ENCODE measurements around the gene SERPINB4. TPM values are rescaled to one million over a fixed set of nuclear protein-coding genes. Genes with fewer than 3 reads are reported as not detected.

SERPINB4 gene
- total RNA-seq, 2 experiments from 2014 or later = not detected

- DNase-seq (no peak), ATAC-seq (no peak)
- Mint-ChIP-seq H3K4me3 (no peak overlapping the region), H3K36me3 (ENCODE audit: low read depth) (no peaks in the 10 kb centered on the region), H3K9me3 (peaks cover 7% of the 10 kb centered on the region), H3K4me1 (ENCODE audit: low read depth) (no peaks in the 10 kb centered on the region), H3K27me3 (no peaks in the 10 kb centered on the region), H3K27ac (no peak overlapping the region)
- ChIA-PET CTCF (no interaction called here), POLR2A (no interaction called here)
- TF ChIP-seq CTCF (IDR thresholded peaks at IDR 0.05) = no peak
- intact Hi-C loops (cut with micrococcal nuclease) = no loop called here
Measured at GRCh38 chr18:63617915-63618234, 26.2 kb downstream of the SERPINB4 start.

- Mint-ChIP-seq H3K27ac (no peak overlapping the region), H3K9me3 (peaks cover 5% of the 10 kb centered on the region), H3K27me3 (no peaks in the 10 kb centered on the region), H3K36me3 (ENCODE audit: low read depth) (no peaks in the 10 kb centered on the region), H3K4me3 (no peak overlapping the region), H3K4me1 (ENCODE audit: low read depth) (no peaks in the 10 kb centered on the region)
- TF ChIP-seq CTCF (IDR thresholded peaks at IDR 0.05) = no peak
- ATAC-seq (no peak), DNase-seq (no peak)
- CTCF ChIA-PET = no interaction called here
- POLR2A ChIA-PET = no interaction called here
- intact Hi-C loops (cut with micrococcal nuclease) = no loop called here
Measured at GRCh38 chr18:63617049-63617914, 26.8 kb downstream of the SERPINB4 start.

- Mint-ChIP-seq H3K4me3 (no peak overlapping the region), H3K27ac (no peak overlapping the region), H3K36me3 (ENCODE audit: low read depth) (no peaks in the 10 kb centered on the region), H3K9me3 (no peaks in the 10 kb centered on the region), H3K4me1 (ENCODE audit: low read depth) (no peaks in the 10 kb centered on the region), H3K27me3 (peaks cover 6% of the 10 kb centered on the region)
- CTCF ChIA-PET = no interaction called here
- DNase-seq (no peak), ATAC-seq (no peak)
- no peak for TF ChIP-seq CTCF (IDR thresholded peaks at IDR 0.05)
- POLR2A ChIA-PET = no interaction called here
- intact Hi-C loops (cut with micrococcal nuclease) = no loop called here
Measured at GRCh38 chr18:63613420-63613819, 30.6 kb downstream of the SERPINB4 start.

- ATAC-seq (no peak), DNase-seq (no peak)
- Mint-ChIP-seq H3K27me3 (peaks cover 12% of the 10 kb centered on the region), H3K4me3 (no peak overlapping the region), H3K4me1 (ENCODE audit: low read depth) (no peaks in the 10 kb centered on the region), H3K36me3 (ENCODE audit: low read depth) (no peaks in the 10 kb centered on the region), H3K9me3 (no peaks in the 10 kb centered on the region), H3K27ac (no peak overlapping the region)
- intact Hi-C loops (cut with micrococcal nuclease) = no loop called here
- TF ChIP-seq CTCF (IDR thresholded peaks at IDR 0.05) = no peak
- CTCF ChIA-PET = interaction anchor here (1.1 kb wide), 1 partner anchor 221 kb away, joined by 3 read pairs; no protein-coding TSS in a partner anchor
- POLR2A ChIA-PET = no interaction called here
Measured at GRCh38 chr18:63606526-63606925, 37.5 kb downstream of the SERPINB4 start.

- H3K27ac Mint-ChIP-seq = no peak overlapping the region
- H3K36me3 Mint-ChIP-seq (ENCODE audit: low read depth) = no peaks in the 10 kb centered on the region
- CTCF ChIA-PET = no interaction called here
- no peaks in the 10 kb centered on the region for H3K4me1 Mint-ChIP-seq (ENCODE audit: low read depth)
- DNase-seq = no peak
- no peaks in the 10 kb centered on the region for H3K9me3 Mint-ChIP-seq
- POLR2A ChIA-PET = no interaction called here
- no peak for TF ChIP-seq CTCF (IDR thresholded peaks at IDR 0.05)
- intact Hi-C loops (cut with micrococcal nuclease) = no loop called here
- H3K4me3 Mint-ChIP-seq = no peak overlapping the region
- ATAC-seq = no peak
- peaks cover 6% of the 10 kb centered on the region for H3K27me3 Mint-ChIP-seq
Measured at GRCh38 chr18:63604791-63605567, 39.1 kb downstream of the SERPINB4 start.

Data from activated CD8-positive, alpha-beta T cell treated with anti-CD3 and anti-CD28 coated beads for 36 hours (primary cell).